ENCODE measurements around the gene ZFYVE27.

DNA sequence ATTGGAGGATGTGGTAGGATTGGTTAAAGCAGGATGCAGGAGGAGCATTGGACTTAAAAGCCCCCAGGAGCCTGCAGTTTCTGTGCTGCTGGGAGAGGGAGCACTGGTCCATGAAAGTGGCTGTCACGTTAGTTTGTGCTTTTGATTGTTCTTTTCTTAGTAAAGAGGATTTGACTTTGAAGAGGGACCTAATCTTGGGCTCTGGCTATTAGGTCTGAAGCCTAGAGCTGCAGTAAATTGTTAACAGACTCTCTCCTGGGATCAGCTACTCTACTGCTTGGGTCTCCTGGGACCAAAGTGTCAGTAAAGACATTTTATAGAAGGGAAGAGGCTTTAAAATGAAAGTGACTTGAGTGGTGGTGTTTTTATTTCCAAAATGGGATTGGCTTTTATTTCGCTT is 3.7 kb downstream of the ZFYVE27 start:
- TF ChIP-seq, protein P1, sequence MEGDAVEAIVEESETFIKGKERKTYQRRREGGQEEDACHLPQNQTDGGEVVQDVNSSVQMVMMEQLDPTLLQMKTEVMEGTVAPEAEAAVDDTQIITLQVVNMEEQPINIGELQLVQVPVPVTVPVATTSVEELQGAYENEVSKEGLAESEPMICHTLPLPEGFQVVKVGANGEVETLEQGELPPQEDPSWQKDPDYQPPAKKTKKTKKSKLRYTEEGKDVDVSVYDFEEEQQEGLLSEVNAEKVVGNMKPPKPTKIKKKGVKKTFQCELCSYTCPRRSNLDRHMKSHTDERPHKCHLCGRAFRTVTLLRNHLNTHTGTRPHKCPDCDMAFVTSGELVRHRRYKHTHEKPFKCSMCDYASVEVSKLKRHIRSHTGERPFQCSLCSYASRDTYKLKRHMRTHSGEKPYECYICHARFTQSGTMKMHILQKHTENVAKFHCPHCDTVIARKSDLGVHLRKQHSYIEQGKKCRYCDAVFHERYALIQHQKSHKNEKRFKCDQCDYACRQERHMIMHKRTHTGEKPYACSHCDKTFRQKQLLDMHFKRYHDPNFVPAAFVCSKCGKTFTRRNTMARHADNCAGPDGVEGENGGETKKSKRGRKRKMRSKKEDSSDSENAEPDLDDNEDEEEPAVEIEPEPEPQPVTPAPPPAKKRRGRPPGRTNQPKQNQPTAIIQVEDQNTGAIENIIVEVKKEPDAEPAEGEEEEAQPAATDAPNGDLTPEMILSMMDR (IDR thresholded peaks at IDR 0.05), result no peak
- TF ChIP-seq POLR2A (IDR thresholded peaks at IDR 0.05), result no peak
